GM15510 (cell line): ENCODE data around the gene CAMK2D.

Experiments used
- POLR2A ChIP-seq: IDR thresholded peaks from 3 replicates; pipeline ENCODE4 v1.6.1; 2011; ENCODE audit warnings: borderline replicate concordance; ENCODE audit not compliant: insufficient read length; ENCODE audit errors: extremely low read depth

Gene CAMK2D

DNA sequence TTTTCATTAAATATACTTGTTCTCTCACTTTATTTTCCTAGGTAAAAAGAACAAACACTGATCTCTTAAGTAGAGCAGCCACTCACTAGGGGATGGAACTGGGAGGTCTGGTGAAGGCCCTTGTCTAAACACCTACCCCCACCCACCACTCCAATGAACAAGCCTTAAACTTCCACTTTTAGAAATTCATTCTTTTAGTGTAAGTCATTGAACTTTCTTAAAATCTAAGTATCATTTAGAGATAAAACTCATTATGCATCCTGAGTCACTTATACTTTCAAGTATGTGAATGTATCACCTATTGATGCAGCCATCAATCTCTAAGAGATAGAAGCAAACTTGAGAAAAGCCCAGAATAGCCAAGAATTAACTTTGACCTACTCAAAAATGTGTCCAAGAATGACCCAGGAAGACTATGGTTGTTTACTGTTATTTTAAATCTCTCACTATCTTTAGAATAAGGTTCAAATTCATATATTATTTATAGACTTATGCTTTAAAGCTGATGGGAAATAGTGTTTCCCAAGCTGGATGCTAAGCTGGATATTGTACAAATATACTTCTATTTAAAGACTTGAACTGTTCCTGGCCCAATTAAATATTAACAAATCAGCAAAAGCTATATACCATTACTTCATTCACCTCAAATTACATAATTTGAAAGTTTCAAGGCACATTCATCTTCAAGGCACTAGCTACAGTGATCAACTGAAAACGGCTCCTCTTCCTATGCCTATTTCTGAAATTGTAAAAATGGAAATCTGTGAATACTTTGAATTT lies 49.5 kb downstream of the CAMK2D start:
- TF ChIP-seq POLR2A: no peak

DNA sequence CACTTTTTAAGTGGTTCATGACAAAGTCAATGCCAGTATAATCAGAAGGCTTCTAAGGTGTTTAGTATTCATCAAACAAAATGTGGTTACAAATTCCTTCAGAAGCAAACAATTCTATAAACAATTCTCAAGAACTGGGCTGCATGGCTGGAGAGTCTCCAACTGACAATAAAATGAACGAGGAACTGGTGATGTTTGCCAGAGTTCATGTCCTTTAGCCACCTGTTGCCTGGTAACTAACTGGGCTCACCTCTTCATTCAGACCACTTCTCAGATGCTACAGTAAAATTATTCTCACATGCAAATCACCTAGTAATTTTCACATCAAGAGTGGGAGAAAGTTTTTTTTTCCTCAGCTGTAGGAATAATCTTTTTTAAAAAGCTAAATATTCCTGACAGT lies 53.3 kb downstream of the CAMK2D start:
- TF ChIP-seq POLR2A: no peak

DNA sequence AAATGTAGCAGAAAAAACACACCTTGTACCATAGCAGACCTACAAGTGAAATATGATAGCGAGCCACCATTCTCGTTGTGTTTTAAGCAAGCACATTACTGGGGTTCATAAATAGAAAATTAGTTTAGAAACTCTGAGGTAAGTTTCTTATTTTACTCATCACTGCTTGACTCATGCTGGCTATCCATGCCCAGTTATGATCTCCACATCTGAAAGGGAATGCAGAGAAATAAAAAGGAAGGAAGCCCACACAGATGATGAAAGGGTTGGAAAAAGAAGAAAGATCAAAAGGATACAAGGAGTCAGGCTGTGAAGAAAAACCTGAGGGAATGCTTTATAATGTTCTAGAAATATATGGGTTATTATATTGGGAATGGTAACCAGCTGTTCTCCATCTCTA lies 54.5 kb downstream of the CAMK2D start:
- TF ChIP-seq POLR2A: no peak

DNA sequence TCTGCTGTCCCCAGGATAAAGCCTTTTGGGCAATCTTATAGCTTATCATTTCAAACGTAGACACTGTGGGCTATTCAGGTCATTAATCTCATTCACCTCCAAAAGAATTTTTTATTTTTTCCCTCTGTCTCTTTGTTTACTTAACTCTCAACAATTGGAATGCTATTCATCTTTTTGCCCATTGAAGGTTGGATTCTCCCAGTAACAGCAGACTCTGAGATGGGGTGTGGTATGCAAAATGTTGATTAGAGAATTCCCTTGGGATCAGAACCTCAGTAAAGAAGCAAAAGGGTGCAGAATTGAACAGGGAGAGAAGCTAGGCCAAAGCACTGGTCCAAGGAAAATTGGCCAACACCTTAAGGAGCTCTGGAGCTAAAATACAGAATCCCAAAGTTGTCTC lies 60.4 kb downstream of the CAMK2D start:
- no peak for TF ChIP-seq POLR2A

DNA sequence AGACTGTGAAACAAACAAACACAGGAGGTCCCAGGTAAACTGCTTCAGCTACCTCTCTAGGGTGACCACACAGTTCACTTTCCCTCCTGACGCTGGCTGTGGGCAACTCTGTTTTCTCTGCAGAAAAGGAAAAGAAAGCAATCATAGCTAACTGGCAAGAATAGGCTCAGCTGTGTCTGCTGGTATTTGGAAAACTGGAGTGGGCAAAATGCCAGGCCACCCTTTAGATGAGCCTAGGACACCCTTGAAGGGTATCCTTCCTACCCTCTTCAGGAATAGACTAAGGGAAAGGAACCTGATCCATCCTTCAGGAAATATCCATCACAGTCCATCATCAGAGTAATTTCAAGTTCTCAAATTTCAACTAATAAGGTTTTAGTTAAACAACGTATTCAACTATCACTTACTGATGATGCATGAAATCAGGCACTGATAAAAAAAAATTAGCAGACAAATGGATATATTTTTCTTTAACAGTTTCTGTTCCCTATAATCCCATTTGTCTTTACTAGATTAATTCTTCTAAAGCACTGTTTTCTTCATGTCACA lies 60.9 kb downstream of the CAMK2D start:
- no peak for TF ChIP-seq POLR2A

DNA sequence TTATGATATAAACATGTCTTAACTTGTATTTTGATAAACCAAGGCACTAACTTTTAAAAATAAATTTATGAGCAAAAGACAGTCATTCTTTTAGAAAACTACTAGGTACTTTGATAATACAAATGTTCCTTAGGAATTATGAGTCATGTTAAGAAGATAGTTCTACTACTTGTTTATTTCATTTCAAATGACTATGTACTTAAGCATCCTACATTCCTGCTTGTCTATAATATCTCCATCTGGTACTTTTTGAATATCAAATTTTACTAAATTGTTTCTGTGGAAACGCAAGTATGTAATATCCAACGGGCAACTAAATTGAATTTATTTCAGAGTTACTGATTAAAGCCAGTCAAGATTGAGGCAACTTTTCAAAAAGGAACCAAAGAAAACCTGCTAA lies 61.8 kb downstream of the CAMK2D start:
- no peak for TF ChIP-seq POLR2A

DNA sequence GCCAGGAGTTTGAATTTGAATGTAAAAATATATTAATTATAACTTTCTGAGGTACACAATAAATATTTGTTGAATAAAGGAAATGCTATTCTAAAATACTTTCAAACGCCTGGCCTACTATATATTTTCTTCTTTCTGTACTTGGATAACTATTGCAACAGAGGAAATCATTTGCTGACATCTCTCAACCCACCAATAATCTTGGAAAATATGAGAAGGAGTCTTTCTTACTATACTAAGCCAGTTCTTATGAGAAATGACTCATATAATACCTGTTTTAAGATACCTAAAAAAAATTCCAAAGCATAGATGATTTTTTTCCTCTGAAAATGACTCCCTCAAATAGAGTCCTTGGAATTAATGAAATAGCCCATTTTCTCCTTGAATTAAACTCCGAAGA lies 64.1 kb downstream of the CAMK2D start:
- no peak for TF ChIP-seq POLR2A

DNA sequence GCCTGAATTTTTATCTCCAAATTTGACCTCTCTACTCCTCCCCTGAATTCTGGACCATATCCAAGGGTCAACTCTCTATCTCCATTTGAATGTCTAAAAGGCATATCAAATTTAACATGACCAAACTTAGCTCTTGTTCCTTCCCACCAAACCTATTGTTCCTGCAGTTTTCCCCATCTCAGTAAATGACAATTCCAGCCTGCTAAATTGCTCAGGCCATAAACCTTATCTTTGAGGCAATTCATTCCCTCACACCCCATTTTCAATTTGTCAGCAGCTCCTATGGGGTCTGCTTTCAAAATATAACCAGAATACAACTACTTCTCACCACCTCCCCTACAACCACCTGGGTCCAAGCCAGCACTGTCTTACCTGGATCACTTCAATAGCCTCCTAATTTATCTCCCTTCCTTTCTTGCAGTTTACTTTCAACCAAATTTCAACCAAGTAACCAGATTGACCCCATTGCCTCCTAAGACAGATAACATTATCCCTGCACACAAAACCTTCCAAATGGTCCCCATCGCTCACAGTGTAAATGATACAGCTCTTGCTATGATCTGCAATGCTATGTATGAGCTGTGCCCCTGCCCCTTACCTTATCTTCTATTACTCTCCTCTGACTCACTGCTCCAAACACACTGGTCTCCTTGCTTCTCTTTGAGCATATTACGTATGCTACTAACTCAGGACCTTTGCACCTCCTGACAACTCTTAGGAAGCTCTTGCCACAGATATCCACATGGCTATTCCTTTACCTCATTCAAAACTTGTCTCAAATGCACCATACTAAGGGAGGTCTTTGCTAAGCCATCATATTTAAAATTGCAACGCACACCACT lies 66.0 kb downstream of the CAMK2D start:
- no peak for TF ChIP-seq POLR2A

DNA sequence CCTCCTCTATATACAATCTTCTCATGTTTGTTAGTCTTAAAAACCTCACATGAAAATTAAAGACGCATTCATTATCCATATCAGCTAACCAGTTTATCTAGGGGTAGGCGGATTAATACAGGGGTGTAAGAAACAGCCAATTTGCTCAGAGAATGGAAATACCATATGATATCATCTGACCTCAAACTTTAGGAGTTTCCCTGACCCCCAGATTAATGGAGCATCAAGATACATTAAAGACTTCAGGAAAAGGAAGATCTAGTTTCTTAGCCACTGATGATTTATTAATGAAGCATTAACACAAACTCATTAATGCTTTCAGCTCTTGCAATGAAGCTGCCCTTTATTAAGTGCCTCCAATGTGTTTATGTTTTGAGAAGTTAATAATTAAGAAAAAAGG lies 67.5 kb downstream of the CAMK2D start:
- no peak for TF ChIP-seq POLR2A

DNA sequence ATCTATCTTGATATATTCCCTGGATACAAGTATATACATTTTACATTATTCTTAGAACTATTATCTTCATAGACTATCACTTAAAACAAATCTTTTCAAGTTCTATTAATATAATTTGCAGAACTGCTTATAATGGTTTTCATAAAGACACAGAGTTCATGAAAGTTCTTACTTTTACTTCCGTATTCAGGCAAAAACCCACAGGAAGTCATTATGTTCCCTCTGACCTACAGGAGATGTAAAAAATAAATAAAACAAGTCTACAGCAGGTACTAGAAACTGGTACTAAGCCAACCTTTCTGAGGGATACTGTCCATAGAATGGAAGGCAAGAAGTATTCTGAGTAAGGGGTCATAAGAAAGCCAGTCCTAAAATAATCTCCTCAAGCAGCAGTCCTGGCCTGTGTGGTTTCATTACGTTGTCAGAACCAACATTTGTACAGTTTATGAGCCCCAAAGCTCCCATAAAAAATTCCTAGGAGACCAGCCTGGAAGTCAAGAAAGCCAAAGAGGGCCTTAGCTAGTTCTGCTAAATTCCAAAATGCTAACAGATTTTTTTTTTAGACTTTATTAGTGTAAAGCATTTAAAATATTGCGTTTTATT lies 68.6 kb downstream of the CAMK2D start:
- TF ChIP-seq POLR2A: no peak

DNA sequence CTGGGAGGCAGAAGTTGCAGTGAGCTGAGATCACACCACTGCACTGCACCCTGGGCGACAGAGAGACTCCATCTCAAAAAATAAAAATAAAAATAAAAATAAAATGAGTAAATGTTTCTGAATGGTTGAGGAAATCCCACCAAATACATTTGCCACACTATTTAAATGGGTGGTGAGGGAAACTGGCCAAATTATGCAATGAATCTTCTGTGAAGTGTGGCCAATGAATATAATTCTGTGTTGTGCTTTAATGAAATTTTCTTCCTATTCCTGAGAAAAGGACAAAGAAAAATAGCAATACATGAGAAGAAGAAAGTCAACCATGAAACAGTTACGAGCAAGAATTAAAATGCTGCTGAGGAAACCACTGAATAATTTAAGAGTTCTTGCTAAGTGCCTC lies 69.9 kb downstream of the CAMK2D start:
- TF ChIP-seq POLR2A: no peak

DNA sequence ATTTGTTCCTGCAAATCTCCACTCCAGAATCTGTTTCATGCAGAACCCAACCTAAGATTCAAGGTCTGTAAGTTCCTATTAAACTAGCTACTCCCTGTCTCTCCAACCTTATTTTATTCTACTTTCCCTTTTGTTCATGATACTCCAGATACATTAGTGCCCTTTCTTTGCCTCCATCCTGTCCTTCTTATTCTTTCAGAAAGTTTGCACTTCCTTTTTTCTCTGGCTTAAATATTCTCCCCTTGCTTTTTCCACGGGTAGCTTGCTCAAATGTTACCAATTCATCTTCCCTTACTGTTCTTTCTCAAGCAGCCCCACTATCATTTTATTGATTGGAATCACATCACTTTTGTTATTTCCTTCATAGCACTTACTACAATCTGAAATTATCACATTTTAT lies 72.1 kb downstream of the CAMK2D start:
- TF ChIP-seq POLR2A: no peak

DNA sequence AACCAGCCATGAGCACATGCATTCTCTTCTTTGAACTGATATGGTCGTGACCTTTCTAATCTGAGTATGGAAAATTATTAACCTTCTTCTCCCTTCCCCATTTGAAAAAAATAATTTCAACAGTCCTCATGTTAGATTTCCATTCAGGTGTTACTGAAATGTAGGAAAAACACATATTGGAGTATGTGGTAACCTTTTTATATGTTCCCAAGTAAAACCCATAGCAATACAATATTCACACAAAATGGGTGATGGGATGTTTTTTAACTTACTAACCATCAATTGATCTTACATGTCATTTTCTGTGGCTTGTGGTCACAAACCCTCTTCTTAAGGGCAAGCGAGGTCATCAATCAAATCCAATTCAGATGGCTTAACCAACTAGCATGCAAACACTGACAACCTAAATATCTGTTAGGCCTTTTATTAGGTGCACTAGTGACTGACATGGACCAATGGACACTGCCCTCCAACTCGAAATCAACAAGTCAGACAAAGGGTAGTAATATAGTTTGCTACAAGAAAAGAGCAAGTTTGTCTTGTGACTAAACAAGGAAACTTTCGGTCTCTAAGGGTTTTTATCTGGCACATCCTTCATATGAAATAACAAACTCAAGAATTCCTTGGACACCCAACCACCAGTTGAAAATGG lies 74.3 kb downstream of the CAMK2D start:
- TF ChIP-seq POLR2A: no peak

DNA sequence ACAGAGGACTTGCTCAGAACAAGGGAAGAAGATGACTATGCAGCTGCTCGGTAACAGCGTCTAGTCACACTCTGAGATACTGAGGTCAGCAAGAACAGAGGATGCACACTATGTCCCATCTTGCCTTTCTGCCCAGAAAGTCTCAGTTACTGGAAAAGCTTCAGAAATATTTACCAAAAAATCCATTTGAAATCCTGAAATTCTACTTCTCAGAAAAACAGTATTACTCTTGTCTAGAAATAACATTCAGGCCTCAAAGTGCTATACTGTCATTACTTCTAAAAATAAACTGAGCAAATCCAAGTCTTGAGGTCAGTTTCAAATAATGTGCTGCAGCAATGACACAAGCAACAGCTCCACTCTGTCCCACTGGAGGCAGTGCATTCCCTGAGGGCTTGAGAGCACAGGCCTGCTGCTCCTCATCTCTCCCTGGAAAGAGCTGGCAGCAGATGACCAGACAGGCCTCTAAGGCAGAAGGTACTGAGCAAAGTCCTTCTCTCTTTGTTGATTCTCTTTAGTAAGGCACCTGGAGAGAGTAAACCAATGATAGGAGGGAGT lies 76.9 kb downstream of the CAMK2D start:
- TF ChIP-seq POLR2A: no peak

DNA sequence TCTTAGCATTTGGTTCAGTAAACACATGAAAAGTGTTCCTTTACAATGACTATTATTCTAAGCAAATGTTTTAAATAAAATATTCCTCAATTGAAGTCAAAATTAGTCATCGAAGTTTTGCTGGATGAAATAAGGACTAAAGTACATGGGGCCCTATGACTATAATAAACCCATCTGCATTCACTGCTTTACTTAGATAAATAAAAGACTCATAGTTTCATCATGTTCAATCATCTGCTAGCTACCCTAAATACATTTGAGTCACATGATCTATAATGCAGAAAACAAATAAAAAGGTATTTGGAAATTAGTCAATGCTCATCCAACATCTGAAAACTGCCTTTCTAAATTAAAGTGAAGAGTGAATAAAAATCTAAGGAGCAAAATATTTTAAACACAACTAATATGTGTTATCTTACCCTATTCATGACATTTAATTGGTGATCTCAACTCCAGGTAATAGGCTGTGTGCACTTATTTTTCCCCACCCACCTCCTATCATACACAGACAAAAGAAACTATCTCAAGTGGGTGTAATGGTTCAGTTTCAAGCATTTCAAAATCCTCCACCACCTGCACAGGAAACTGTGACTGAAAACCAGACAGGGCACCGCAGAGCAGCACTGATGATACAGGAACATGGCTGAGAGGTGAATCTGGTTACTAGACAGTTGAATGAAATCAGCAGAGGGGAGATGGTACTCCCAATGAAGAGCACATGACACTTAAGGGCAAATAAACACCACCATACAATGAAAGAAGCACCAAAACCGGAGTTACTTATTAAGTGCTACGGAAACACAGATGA lies 78.6 kb downstream of the CAMK2D start:
- no peak for TF ChIP-seq POLR2A

DNA sequence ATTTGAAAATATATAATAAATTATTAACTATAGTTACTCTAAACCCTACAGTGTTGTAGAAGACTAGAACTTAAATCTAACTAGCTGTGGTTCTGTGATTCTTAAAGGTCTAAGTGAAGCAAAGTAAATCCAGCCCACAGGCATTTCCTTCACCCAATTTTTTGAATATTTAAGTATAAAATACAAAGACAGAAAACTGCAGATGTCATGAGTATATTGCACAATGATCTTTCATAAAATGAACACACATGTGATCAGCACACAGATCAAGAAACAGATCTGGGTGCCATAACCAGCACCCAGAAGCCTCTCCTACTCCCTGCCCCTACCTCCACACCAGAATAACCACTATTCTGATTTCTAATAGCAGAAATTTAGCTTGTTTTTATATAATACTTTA lies 82.9 kb downstream of the CAMK2D start:
- TF ChIP-seq POLR2A: no peak
